DOHH2 (cell line): ENCODE measurements around the gene PHF21B.

Experiments
- H3F3A ChIP-seq: fragments of 200-600 bp; sonication (generic), shearing (Covaris generic); 2 replicates; pipeline ENCODE4 v1.6.0; 2016; ENCODE audit warnings: antibody characterized with exemption, mild to moderate bottlenecking; ENCODE audit not compliant: control insufficient read depth, insufficient read depth
- H3K27ac ChIP-seq: fragments of 200-600 bp; sonication (generic); 2 replicates; pipeline ENCODE4 v1.5.1; 2014; ENCODE audit warnings: low read depth, mild to moderate bottlenecking, low read length, moderate library complexity
- H3K27me3 ChIP-seq: fragments of 200-600 bp; sonication (generic); 2 replicates; pipeline ENCODE4 v1.6.1; 2014; ENCODE audit warnings: mild to moderate bottlenecking, low read length, mixed read lengths; ENCODE audit not compliant: control insufficient read depth
- H3K36me3 ChIP-seq: fragments of 200-600 bp; sonication (generic); 2 replicates; pipeline ENCODE4 v1.6.1; 2014; ENCODE audit warnings: mild to moderate bottlenecking, low read length, moderate library complexity, mixed read lengths; ENCODE audit not compliant: control insufficient read depth
- H3K4me1 ChIP-seq: fragments of 200-600 bp; sonication (generic); 2 replicates; pipeline ENCODE4 v1.6.1; 2014; ENCODE audit warnings: mild to moderate bottlenecking, low read length, mixed read lengths; ENCODE audit not compliant: control insufficient read depth
- H3K4me2 ChIP-seq: fragments of 200-600 bp; sonication (generic); 2 replicates; pipeline ENCODE4 v1.6.0; 2014; ENCODE audit warnings: mild to moderate bottlenecking, low read length, moderate library complexity
- H3K4me3 ChIP-seq: fragments of 200-600 bp; sonication (generic); 2 replicates; pipeline ENCODE4 v1.5.1; 2014; ENCODE audit warnings: mild to moderate bottlenecking, low read length, mixed read lengths
- H3K79me2 ChIP-seq: fragments of 200-600 bp; sonication (generic); 2 replicates; pipeline ENCODE4 v1.6.1; 2014; ENCODE audit warnings: mild to moderate bottlenecking, low read length, mixed read lengths; ENCODE audit not compliant: control insufficient read depth
- H3K9me2 ChIP-seq: fragments of 200-600 bp; sonication (generic); replicated peaks from 2 replicates; pipeline ENCODE4 v1.6.1; 2014; ENCODE audit warnings: mild to moderate bottlenecking, low read length, mixed read lengths; ENCODE audit not compliant: control insufficient read depth
- H3K9me3 ChIP-seq: fragments of 200-600 bp; sonication (generic); 2 replicates; pipeline ENCODE4 v1.6.1; 2014; ENCODE audit warnings: antibody characterized with exemption, low read length, mixed read lengths; ENCODE audit not compliant: control insufficient read depth, insufficient read depth
- H4K20me1 ChIP-seq: fragments of 200-600 bp; sonication (generic); 2 replicates; pipeline ENCODE4 v1.6.0; 2014; ENCODE audit warnings: low read depth, mild to moderate bottlenecking, antibody characterized with exemption, low read length, moderate library complexity; ENCODE audit not compliant: control insufficient read depth, insufficient read depth
- CTCF ChIP-seq: fragments of 200-600 bp; sonication (generic); IDR thresholded peaks from one replicate; pipeline ENCODE4 v1.5.1; 2014; ENCODE audit warnings: antibody characterized with exemption, mild to moderate bottlenecking, low read depth, low read length; ENCODE audit not compliant: poor library complexity, severe bottlenecking
- EZH2phosphoT487 ChIP-seq: fragments of 200-600 bp; sonication (generic); IDR thresholded peaks from 2 replicates; pipeline ENCODE4 v1.6.1; 2017; ENCODE audit warnings: borderline replicate concordance, mild to moderate bottlenecking, antibody characterized with exemption, low read length, moderate library complexity, mixed read lengths

The PHF21B gene

GRCh38 chr22:45007391-45008185, 2.2 kb downstream of the PHF21B start:
- Histone ChIP-seq H3K4me1 (peaks cover 7% of the 10 kb centered on the region), H3K9me3 (no peaks in the 10 kb centered on the region), H3K4me3 (no peak overlapping the region), H3K4me2 (no peak overlapping the region), H4K20me1 (0 out of 2 replicates have a peak, but pooled peaks cover 3% of the 10 kb centered on the region), H3K36me3 (no peaks in the 10 kb centered on the region), H3K27me3 (peaks cover 30% of the 10 kb centered on the region), H3K79me2 (no peaks in the 10 kb centered on the region), H3K27ac (no peak overlapping the region), H3K9me2 (no peaks in the 10 kb centered on the region), H3F3A (no peaks in the 10 kb centered on the region)
- TF ChIP-seq EZH2phosphoT487: no peak
- TF ChIP-seq CTCF: no peak

GRCh38 chr22:45006964-45007390, 2.8 kb downstream of the PHF21B start:
- Histone ChIP-seq H3K27ac (no peak overlapping the region), H3F3A (no peaks in the 10 kb centered on the region), H3K9me3 (no peaks in the 10 kb centered on the region), H3K4me1 (peaks cover 7% of the 10 kb centered on the region), H3K27me3 (peaks cover 29% of the 10 kb centered on the region), H4K20me1 (0 out of 2 replicates have a peak, but pooled peaks cover 3% of the 10 kb centered on the region), H3K79me2 (no peaks in the 10 kb centered on the region), H3K4me2 (no peak overlapping the region), H3K9me2 (no peaks in the 10 kb centered on the region), H3K36me3 (no peaks in the 10 kb centered on the region), H3K4me3 (no peak overlapping the region)
- TF ChIP-seq CTCF: no peak
- TF ChIP-seq EZH2phosphoT487: no peak

GRCh38 chr22:45006111-45006963, 3.5 kb downstream of the PHF21B start:
- Histone ChIP-seq H3K27ac (no peak overlapping the region), H3K9me3 (no peaks in the 10 kb centered on the region), H3K9me2 (no peaks in the 10 kb centered on the region), H3K36me3 (no peaks in the 10 kb centered on the region), H3K27me3 (peaks cover 23% of the 10 kb centered on the region), H3K4me1 (peaks cover 7% of the 10 kb centered on the region), H4K20me1 (0 out of 2 replicates have a peak, but pooled peaks cover 3% of the 10 kb centered on the region), H3K4me3 (no peak overlapping the region), H3K79me2 (no peaks in the 10 kb centered on the region), H3K4me2 (no peak overlapping the region), H3F3A (no peaks in the 10 kb centered on the region)
- no peak for TF ChIP-seq CTCF
- no peak for TF ChIP-seq EZH2phosphoT487
